MV-4-11 (cell line): ENCODE measurements around the gene CAMK2B.
"Not testable (repeated sequence)": the region's sequence is repeated elsewhere in the genome, so short reads cannot be mapped to it uniquely, and the experiment has no call there.

Experiments
- DNase-seq: peaks from one replicate; lab custom pipeline; 2025; lab: John Stamatoyannopoulos, UW

Gene CAMK2B

GRCh38 chr7:44189993-44190872, 135.2 kb downstream of the CAMK2B start:
- DNase-seq = no peak

DNA sequence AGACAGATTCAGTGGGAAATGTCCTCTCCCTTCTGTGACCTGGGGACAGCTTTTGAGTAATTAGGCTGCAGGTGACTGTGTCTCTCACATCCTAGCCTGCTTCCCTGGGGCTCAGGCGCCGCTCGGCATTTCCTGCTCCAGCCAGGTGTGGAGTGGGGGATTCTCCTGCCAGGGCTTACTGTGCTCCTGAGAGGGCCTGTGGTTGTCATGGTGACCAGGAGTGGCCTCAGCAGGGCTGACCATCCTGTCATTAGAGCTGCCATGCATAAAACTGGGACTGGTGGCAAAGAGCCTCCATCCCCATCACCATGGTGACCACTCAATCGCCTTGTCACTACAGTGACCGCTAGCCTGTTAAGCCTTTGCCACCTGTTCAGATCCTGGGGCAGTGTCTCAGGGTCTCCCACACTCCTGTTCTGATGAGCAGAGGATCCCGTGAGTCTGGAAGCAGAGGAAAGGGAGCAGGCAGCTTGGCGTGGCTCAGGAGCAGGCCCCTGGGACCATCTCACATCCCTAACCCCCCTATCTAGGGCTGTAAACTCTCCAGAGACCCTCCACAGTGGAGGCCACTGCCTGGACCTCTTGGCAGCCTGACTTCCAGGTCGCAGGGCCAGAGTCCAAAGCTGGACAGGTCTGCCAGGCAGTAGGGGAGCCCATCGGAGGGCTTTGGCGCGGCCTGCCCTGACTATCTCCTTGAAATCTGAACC, 136.0 kb downstream of the CAMK2B start, which contains the start of gene GCK:
Gene GCK (minus strand): TSS at position 154 of the 707 bp plus-strand sequence. CDS start 486 bp downstream, outside the sequence.
- no peak for DNase-seq

DNA sequence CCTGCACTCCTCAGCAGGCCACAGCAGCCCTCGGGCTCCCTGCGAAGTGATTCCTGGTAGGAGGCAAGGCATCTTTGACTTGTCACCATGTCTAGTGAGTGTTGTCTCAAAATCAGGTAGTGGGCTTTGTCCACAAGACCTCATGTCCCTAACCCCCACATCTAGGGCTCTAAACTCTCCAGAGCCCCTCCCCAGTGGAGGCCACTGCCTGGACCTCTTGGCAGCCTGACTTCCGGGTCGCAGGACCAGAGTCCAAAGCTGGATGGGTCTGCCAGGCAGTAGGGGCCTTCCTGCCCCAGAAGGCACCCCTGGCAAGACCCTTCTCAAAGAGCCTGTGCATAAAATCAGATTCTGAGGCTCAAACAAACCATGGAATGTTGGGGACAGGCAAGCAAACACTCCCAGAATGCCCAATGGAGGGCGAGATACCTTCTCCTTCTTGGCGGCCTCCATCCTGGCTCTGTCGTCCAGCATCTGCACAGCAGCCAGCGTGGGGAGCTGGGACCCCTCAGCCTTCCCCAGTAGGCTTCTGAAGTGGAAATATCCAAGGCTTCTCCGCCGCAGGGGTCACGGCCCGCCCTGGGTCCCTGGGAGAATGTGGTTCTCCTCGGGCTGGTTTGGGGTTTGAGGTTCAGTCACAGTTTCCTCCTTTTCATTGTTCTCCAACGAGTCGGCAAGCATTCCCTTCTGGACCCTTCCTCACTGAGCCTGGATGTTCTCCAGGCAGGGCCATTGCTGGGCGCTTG, 136.7 kb downstream of the CAMK2B start:
- DNase-seq = no peak

DNA sequence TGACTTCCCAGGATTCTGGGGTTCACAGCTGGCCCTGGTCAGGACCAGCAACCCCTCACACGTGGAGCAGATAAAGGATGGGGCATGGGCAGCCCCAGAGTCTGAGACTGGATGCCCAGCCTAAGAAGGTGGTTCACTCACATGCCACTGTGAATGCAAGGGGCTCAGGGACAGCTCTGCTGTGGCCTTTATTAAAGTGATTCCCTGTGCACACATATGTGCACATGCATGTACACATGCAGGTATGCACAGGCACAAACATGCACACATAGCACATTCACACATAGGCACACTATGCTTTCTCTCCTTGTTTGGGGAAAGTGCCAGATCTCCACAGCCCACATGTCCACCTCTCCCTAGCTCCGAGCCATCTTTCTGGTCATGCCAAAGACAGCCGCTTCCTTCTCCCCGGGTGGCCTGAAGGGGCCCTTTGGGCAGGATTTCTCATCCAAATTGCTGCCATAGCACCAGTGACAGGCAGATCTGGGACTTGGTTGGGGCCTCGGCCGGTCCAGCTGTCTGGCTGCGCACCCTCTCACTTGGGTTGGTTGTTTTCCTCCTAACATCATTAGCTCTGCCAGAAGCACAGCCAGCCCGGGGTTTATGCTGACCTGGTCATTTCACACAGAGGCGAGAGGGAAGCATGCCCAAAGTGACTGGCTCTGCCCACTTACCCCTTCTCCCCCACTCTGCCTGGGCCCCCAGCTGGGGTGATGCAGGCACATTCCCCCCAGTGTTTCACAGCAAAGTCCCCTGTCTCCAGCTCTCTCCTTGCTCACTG, 137.6 kb downstream of the CAMK2B start:
- no peak for DNase-seq

- DNase-seq = peak; percentile 2
These were observed 138.7 kb downstream of the CAMK2B start for GRCh38 chr7:44186736-44187135.

DNA sequence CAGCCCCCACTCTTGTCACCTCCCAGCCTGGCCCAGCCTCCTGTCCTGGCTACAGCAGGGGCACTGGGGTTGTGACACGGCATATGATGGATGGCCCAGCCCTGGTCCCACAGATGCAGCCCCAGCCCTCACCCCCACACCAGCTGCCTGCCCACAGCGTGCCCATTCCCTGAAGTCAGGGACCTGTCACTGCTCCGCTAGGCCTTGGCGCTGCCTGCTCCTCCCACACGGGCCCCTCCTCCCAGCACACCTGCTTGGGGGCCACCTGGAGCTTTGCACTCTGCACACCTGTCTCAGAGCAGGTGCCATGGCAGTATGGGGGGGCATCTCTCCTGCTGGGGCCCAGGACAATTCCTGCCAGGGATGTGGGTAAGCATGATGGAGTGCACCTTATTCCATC, 139.7 kb downstream of the CAMK2B start:
- DNase-seq = no peak

- DNase-seq = peak; percentile 6
These were observed 140.4 kb downstream of the CAMK2B start for GRCh38 chr7:44184873-44185446.

DNA sequence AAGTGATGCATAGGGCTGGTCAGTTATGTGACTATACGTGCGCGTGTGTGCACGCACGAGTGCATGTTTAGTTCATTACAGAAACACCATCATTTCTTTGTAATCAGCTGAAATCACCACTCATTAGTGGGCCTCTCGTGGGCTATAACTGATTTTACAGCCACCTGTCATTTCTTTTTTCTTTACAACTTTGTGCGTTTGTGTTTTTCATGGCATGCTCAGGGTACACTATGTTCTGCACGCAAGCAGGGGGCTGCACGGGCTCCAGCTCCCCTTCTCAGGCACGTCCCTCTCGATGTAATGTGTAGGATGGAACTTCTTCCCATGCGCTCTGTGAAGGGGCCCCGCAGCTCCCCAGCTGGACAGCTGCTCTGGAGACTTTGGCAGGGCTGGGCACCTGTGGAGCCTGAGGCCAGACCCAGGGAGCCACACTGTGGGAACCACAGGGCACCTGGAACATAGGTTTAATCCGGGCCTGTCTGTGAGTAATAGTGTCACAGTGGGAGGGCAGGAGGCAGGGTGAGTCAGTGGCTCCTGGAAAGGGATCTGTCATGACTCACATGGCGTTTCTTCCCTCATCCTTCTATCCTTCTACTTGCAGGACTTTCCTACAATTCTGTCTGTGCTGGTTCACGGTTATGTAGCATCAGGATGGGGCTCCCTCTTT, 141.1 kb downstream of the CAMK2B start:
- DNase-seq = no peak

- no peak for DNase-seq
These were observed 142.0 kb downstream of the CAMK2B start for GRCh38 chr7:44183386-44183785.

GRCh38 chr7:44182827-44183226, 142.6 kb downstream of the CAMK2B start:
- DNase-seq = no peak

DNA sequence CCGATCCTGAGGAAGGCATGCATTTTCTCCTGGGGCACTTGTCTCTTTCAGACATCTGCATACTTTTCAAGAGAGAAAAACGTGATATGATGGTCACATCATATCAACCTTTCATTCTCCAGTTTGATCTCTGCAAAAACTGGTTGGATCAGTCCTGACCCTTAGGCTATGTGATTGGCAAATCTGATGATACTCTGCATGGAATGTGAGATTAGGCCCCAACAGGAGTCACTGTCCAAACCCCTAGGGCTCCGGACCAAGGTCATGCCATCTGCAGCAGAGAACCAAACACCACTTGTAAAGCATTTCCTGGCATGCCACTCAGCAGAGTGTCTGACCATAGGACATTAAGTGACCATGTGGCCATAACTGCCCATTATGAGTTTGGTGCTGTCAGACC, 144.8 kb downstream of the CAMK2B start:
- DNase-seq = no peak

GRCh38 chr7:44177570-44178131, 147.7 kb downstream of the CAMK2B start:
- no peak for DNase-seq

GRCh38 chr7:44176486-44176885, 148.9 kb downstream of the CAMK2B start:
- DNase-seq = no peak

- no peak for DNase-seq
These were observed 149.7 kb downstream of the CAMK2B start for GRCh38 chr7:44175730-44176129.

DNA sequence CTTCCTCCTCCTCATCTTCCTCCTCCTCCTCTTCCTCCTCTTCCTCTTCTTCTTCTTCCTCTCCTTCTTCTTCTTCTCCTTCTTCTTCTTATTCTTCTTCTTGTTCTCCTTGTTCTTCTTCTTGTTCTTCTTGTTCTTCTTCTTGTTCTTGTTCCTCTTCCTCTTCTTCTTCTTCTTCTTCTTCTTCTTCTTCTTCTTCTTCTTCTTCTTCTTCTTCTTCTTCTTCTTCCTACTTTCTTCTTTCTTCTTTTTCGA, 150.8 kb downstream of the CAMK2B start:
- DNase-seq = not testable (repeated sequence)

GRCh38 chr7:44173911-44174693, 151.3 kb downstream of the CAMK2B start:
- no peak for DNase-seq

- DNase-seq = no peak
These were observed 152.5 kb downstream of the CAMK2B start for GRCh38 chr7:44172803-44173424.

- DNase-seq = no peak
These were observed 153.0 kb downstream of the CAMK2B start for GRCh38 chr7:44172352-44172751.

DNA sequence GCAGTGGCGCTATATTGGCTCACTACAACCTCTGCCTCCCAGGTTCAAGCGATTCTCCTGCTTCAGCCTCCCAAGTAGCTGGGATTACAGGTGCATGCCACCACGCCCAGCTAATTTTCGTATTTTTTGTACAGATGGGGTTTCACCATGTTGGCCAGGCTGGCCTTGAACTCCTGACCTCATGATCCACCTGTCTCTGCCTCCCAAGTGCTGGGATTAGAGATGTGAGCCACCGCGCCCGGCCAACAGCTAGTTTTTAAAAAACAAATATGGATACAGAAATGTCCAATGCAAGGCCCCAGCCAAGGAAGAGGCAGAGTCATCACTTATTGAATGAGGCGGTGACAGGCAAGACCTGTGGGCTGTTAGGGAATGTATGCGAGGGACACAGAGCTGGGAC, 153.5 kb downstream of the CAMK2B start:
- not testable (repeated sequence) for DNase-seq
